ENCODE measurements around the gene IDH3B.

The IDH3B gene

GRCh38 chr20:2706688-2707352 is 42.8 kb upstream of the IDH3B start:
- DNase-seq (ENCODE audit: low spot score) = no peak
- TF ChIP-seq CTCF (IDR thresholded peaks at IDR 0.05; ENCODE audit: extremely low read depth, missing control alignments) = no peak

GRCh38 chr20:2705931-2706645 is 42.1 kb upstream of the IDH3B start:
- DNase-seq (ENCODE audit: low spot score) = no peak
- no peak for TF ChIP-seq CTCF (IDR thresholded peaks at IDR 0.05; ENCODE audit: extremely low read depth, missing control alignments)

- no peak for TF ChIP-seq CTCF (IDR thresholded peaks at IDR 0.05; ENCODE audit: extremely low read depth, missing control alignments)
- no peak for DNase-seq (ENCODE audit: low spot score)
Measured at GRCh38 chr20:2703716-2704475, 39.9 kb upstream of the IDH3B start.

- no peak for DNase-seq (ENCODE audit: low spot score)
- no peak for TF ChIP-seq CTCF (IDR thresholded peaks at IDR 0.05; ENCODE audit: extremely low read depth, missing control alignments)
Measured at GRCh38 chr20:2701671-2702081, 37.7 kb upstream of the IDH3B start.

GRCh38 chr20:2700913-2701620 is 37.1 kb upstream of the IDH3B start:
- no peak for DNase-seq (ENCODE audit: low spot score)
- TF ChIP-seq CTCF (IDR thresholded peaks at IDR 0.05; ENCODE audit: extremely low read depth, missing control alignments) = no peak

GRCh38 chr20:2699775-2700413 is 35.9 kb upstream of the IDH3B start:
- DNase-seq (ENCODE audit: low spot score) = no peak
- no peak for TF ChIP-seq CTCF (IDR thresholded peaks at IDR 0.05; ENCODE audit: extremely low read depth, missing control alignments)
